ENCODE results near the gene ARMH3.

Gene ARMH3

GRCh38 chr10:101829561-101830315 is 226.2 kb downstream of the ARMH3 start:
- peak in 1 of 4 experiments; percentile 28 for DNase-seq

DNA sequence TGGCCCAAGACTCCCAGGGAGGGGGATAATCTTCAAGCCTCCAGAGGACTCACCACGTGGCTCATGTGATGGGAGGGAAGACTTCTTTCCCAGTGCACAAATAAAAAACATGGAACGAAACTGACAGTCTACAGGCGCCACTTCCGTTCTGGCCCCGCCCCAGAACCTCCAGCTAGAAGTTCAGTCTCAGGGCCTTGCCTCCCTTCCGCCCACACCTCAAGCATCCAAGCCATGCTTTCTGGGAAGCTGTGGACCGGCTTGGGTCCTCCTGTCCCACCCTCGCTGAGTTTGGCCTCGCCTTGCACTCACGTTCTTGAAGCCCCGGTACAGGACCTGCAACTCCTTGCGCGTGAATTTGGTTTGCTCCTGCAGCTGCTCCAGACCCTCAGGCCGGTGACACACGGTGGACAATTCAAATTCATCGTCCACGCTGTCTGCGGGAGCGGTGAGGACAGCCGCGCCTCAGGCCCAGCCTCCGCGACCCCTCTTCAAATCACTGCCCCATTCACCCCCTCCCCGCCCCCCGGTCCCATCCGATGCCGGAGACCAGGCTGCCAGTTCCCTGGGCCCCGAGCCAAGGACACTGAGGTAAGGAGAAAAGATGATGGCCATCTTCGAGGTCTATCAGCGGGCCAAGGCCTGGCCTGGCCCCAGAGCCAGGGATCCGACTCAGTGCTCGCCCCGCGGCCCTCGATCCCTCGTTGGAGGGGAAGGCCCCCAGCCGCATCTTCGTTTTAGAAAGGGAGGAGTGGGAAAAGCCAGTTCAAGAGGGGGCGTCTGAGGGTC is 227.0 kb downstream of the ARMH3 start:
- peak in 1 of 4 experiments; percentile 19 for DNase-seq

- no peak for DNase-seq
Measured at GRCh38 chr10:101827919-101828600, 227.9 kb downstream of the ARMH3 start.

DNA sequence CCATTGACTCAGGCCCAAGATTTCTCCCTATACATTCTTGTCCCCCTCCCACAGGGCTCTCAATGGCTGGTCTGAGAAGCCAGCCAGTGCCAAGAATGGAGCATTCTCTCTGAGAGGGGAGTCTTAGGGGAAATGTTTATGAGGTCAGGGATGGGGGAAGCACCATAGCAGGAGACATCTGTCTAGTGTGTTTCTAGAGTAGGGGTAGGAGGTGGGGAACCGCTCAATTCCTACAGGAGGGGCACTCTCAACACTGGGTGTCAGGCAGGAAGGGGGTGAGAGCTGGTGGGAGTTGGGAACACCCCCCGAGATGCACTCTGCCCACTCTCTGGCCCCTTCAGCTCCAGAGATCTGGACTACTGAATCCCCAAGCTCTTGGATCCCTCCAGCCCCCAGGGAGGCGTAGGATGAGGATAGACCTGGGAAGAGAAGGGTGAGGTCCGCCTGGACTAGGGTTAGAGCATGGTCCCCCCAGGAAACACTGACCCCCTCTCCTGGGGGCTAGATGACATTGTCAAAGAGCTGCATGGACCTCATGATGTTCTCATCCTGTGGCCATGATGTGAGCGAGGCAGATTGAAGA is 229.0 kb downstream of the ARMH3 start:
- DNase-seq = no peak

GRCh38 chr10:101824736-101825135 is 231.2 kb downstream of the ARMH3 start:
- no peak for DNase-seq

- DNase-seq = no peak
Measured at GRCh38 chr10:101818872-101819633, 236.9 kb downstream of the ARMH3 start.

DNA sequence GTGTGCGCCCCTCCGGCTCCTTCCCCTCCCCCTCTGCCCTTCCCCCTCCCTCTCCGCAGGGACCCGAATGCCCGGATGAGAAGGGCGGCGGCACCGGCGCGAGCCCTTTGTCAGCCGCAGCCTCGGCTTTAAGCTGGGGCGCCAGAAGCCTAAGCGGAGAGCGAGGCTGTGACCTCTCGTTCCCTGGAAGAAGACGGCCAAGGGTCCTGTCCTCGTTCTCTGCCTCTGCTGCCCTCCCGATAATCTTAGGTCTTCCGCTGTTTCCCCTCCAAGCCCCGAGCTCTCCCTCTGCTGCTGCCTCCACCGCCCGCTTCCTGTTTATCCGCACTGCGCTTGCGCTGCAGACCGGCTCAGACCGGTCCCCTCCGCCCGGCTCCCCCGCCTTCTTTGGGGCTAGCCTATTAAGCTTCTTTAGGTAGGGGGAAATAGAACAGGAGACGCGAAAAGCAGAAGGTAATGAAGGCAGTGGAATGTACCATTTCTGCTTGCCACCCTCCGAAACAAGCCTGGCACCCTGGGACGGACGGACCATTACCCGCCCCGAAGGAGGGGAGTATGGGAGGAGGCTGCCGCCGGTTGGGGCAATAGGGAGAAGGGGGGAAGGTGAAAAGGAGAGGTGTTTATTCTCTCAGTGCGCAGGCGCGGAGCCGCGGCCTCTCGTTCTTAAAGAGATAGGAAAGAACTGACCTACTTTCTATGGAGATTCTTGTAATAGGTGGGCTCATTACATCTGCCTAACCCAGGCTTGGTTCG is 237.7 kb downstream of the ARMH3 start, which contains the start of gene OGA:
TSS of gene OGA (minus strand) at position 326 of the 753 bp plus-strand sequence. CDS start 422 bp downstream, outside the sequence.
- DNase-seq = peak; percentile 96 to 100 (median 99)

- peak; percentile 63 to 73 (median 70) for DNase-seq
Measured at GRCh38 chr10:101817337-101818118, 238.4 kb downstream of the ARMH3 start.

- DNase-seq = no peak
Measured at GRCh38 chr10:101816913-101817336, 239.0 kb downstream of the ARMH3 start.

- DNase-seq = no peak
Measured at GRCh38 chr10:101816376-101816775, 239.6 kb downstream of the ARMH3 start.

DNA sequence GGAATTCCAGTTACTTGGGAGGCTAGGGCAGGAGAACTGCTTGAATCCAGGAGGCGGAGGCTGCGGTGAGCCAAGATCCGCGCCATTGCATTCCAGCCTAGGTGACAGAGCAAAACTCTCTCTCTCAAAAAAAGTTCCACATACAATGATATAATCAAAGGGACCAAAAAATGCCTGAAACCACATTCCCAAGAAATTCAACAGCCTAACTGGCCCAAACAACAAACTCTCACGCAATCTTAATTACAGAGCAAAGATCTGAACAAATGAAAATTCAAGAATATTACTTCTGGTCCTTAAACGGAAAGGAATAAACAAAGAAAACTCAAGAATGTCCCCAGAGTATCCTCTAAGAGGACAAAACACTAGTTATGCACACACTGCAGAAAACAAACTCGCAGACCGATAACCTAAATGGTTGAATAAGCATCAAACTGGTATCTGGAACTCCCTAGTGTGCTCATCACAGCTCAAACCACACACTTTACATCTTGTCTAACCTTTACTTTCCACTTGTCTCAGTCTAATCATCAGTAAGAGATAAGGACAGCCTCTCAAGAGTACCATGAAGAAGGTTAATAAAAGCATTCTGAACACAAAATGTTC is 241.4 kb downstream of the ARMH3 start:
- no peak for DNase-seq

- DNase-seq = no peak
Measured at GRCh38 chr10:101812606-101813005, 243.4 kb downstream of the ARMH3 start.

- DNase-seq = no peak
Measured at GRCh38 chr10:101807158-101807557, 248.8 kb downstream of the ARMH3 start.

- DNase-seq = no peak
Measured at GRCh38 chr10:101803511-101803910, 252.5 kb downstream of the ARMH3 start.

GRCh38 chr10:101797403-101798059 is 258.4 kb downstream of the ARMH3 start:
- DNase-seq = no peak
